NCI-H2107 treated with DMSO at 0.1 percent for 48 hours (cell line): ENCODE measurements around the gene KCNE3.

Experiments
- DNase-seq: peaks from one replicate; lab custom pipeline; 2025; ENCODE audit not compliant: unreplicated experiment; lab: John Stamatoyannopoulos, UW

The KCNE3 gene

GRCh38 chr11:74471668-74472429, 4.5 kb upstream of the KCNE3 start:
- no peak for DNase-seq

DNA sequence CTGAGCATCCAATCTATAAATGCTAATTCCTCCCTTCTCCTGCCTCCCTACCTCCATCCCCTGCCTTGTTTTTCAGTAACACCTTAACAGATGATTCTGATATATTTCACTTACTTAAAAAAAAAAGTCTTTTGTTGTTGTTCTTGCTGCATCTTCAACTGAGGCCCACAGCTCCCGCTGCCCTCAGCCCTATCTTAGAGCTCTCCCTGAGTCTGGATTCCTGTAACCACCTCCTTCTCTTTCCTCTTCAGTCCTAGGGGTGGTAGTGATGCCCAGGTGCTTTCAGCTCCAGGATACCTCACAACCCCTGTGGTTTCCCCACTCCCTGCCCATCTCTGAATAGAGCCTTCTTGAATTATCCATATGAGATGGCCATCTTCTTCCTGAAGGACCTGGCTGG, 3.7 kb upstream of the KCNE3 start:
- no peak for DNase-seq

DNA sequence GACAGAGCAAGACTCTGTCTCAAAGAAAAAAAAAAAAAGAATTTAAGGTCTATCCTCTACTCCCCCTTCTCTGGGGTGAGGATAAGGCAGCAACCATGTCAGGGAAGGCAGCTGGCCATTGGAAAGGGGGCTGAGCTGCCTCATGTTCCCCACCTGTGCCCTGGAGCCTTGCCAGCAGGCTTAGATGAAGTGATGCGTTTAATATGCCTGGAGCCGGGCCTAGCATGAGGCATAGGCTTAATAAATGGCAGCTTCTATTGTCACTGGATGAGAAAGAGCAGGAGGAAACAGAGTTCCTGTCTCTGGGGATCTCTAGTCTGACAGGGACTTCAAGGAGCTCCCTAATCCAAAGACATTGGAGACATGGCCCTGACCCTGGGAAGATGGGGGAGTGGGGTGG, 3.2 kb upstream of the KCNE3 start:
- DNase-seq: peak; percentile 13

DNA sequence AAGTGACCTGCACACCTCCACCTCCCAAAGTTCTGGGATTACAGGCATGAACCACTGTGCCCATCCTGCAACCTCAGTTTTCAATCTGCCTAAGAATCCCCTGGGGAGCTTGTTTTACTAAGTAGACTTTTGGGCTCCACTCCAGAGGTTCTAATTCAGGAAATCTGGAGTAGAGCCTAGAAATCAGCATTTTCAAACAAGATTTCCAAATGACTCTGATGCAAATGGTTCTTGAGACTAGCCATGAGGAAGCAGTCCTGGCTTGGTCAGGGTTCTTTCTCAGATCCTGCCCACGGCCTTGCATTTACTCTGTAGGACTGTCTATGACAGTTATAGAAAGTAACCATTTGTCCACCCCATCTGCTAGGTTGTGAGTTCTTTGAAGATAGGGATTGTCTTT, 1.6 kb upstream of the KCNE3 start:
- no peak for DNase-seq

DNA sequence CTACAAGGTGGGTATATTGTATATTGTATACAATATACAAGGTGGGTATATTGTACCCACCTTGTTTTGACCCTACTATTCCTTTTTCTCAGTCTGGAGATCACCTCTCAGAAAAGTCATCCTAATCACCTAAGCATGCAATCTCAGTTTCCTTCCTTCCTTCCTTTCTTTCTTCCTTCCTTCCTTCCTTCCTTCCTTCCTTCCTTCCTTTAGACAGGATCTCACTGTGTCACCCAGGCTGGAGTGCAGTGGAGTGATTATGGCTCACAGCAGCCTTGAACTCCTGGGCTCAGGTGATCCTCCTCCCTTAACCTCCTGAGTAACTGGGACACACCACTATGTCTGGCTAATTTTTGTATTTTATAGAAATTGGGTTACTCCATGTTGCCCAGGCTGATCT, 1.2 kb upstream of the KCNE3 start:
- no peak for DNase-seq

- DNase-seq: no peak
These were observed 709 bp upstream of the KCNE3 start for GRCh38 chr11:74468058-74468457.

DNA sequence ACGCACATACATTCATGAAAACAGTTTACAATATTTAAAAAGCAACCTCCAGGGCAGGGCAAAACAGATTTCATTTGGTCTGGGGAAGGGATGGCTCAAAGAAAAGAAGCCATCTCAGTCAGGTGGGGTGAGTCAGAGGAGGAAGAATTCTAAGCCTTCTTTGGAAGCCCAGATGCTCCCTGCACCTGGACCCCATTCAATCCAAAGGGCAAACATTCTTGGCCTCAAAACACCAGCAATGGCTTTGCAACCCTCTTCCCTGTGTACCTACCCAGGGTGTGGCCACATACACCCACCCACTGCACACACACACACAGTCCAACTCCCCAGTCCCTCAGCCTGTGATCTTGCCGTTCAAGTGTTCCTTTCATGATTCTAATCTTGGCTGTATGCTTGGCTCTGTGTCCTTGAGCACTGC, 2.0 kb downstream of the KCNE3 start:
- DNase-seq: no peak

GRCh38 chr11:74464746-74465145, 2.6 kb downstream of the KCNE3 start:
- DNase-seq: no peak

GRCh38 chr11:74463216-74463615, 4.1 kb downstream of the KCNE3 start:
- no peak for DNase-seq

GRCh38 chr11:74462631-74463030, 4.7 kb downstream of the KCNE3 start:
- no peak for DNase-seq

DNA sequence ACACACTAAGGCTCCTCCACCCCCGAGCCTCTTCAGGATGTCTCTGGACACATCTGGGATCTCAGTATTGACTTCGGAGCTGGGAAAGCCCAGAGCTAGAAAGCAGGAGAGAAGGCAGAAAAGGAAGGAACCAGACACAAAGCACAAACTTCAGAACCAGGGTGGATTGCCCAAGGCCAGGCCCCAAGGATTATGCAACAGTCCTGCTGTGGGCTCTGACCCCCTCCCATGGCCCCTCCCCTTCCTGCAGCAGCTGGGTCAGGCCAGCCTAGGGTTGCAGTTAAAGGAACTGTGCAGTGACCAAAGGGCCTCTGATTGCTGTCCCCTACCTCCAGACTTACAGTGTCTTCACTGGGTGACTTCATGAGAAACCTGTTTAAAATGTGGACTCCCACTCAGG, 5.3 kb downstream of the KCNE3 start:
- no peak for DNase-seq

GRCh38 chr11:74460481-74461154, 6.7 kb downstream of the KCNE3 start:
- no peak for DNase-seq

DNA sequence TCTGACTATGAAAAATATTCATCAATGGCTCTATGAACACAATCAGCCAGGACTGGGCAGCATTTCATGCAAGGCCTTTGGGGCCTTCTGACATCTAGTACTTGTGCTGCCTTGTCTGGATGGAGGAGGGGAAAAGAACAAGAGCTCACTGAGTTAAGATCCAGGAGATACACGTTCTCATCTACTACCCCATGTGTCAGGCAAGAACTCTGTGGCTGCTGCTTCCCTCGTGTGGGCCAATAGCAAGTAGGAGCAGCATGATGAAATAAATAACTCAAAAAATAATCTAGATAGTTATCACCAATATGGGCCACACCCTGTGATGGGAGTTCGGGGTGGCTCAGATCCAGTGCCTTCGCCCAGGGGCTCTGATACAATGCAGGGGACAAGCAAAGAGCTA, 7.3 kb downstream of the KCNE3 start:
- DNase-seq: no peak

DNA sequence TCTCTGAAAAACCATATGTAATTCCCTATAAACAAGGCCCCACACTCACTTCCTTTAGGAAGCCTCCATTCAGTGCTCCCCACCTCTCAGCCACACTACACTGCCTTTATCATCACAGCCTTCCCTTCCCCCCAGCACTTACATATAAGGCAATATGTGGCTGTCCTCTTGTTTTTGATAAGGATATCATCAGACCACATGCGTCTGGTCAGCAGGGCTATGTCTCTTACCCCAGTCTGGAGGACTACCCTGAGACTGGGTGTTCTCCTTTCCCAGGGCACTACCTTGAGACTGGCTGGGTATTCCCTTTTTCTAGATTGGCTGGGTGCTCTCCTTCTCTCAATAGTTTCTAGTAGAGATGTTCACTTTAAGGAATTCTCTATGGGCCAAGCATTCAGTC, 7.8 kb downstream of the KCNE3 start:
- DNase-seq: no peak

GRCh38 chr11:74457356-74457755, 10.0 kb downstream of the KCNE3 start:
- no peak for DNase-seq

DNA sequence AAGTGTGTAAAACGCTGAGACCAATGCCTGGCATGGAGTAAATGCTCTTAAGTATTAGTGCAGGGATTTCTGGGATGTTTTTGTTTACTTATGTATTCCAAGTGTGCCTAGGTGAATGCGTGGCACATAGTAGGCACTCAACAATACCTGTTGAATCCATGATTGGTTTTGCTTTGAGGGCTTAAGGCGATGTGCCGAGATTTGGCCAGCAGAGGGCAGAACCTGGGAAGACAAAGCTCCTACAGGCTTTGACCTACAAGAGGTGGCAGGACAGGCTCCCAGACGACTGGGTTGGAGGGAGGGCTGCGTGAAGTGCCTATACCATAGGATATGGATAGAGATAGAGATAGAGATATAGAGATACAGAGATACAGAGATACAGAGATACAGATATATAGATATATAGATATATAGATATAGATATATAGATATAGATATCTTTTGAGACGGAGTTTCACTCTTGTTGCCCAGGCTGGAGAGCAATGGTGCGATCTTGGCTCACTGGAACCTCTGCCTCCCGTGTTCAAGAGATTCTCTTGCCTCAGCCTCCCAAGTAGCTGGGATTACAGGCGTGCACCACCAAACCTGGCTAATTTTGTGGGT, 13.9 kb downstream of the KCNE3 start:
- DNase-seq: peak; percentile 43

DNA sequence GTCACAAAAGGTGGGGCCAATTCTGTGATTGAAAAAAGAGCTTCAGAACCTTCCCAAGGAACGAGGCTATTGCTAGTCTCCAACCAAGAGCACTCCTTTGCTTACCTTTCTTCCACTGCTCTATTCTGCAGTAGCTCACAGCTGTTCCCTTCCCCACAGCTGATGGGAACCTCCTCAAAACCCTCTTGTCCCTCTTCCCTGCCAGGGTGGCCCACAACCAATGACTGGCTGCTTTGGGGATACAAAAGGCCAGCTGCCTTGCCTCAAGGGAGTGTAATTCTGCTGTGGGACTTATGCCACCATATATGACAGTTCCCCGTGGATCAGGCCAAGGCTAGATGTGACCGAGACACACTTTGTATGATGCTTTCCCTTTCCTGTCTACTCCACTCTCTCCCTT, 15.0 kb downstream of the KCNE3 start:
- no peak for DNase-seq

DNA sequence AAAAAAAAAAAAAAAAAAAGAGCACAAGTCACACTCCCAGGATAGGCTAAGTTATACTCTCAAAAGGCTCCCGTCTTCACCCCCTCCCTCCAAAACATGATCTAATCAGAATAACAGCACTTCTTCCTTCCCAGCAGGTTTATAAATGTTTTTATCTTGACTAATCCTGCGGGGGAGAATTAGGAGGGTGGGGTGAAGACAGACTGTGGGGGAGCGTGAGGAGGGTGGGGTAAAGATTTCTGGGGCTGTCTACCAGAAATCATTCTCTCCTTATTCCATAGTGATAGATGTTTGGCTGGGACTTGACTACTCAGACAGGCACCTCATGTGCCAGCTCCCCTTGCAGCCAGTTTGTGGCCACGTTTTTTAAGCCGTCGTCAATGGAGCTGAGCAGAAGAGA, 17.0 kb downstream of the KCNE3 start:
- no peak for DNase-seq

DNA sequence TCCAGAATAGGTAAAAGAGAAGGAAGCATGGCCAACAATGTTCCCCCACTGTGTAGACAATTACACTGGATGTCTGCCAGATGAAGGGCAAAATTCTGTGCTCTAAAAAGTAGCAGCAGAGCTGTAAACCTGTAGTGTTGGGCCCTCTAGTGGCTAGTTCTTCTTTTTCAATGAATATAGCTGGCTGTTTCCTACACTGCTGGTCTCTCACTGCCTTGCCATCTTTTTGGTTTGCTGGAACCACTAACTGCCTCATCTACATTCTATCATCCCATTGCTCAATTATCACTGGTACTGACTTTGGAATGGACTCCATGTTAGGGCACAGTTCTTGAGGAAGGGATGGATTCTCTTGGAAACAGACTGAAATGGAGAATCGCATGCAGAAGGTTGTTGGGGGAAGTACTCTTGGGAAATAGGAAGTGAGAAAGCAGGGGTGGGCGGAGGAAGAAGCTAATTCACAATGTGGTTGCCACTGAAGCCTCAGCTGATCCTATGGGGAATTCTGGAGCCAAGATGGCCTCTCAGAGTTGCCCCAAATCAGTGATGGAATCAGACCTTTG, 17.9 kb downstream of the KCNE3 start:
- DNase-seq: peak; percentile 92

DNA sequence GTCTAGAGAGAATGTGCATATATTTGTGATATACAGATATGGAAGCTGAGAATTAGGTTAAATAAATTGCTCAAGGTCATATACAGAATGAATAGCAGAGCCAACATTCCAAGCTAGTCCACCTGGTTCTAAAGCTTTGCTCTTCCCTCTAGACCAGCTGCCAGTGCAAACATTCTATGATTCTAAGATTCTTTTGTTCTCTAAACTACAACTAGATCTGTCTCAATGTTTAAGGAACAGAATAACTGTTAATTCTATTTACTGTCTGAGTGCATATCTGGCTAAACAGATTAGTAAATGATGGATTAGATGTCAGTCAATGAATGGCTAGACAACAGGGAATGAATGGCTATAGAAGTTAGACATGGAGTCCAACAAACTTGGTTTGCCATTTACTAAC, 19.6 kb downstream of the KCNE3 start:
- no peak for DNase-seq

DNA sequence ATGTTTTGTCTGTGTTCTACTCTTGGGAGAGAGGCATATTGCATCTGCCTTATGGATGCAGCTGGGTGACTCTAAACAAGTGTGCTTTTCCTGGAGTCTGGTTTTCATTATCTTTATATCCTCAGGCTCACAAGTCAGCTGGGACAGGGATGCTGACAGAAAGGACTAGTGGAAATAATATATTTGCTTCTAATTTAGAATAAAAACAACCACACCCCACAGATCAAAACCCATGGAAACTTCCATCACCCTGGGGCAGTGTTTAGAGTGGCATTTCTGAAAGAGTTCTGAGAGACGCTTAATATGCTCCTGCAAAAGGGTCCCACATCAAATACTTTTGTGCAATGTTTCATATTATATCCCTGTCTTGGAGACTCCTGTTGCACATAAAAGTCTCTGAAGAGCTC, 20.8 kb downstream of the KCNE3 start:
- no peak for DNase-seq

DNA sequence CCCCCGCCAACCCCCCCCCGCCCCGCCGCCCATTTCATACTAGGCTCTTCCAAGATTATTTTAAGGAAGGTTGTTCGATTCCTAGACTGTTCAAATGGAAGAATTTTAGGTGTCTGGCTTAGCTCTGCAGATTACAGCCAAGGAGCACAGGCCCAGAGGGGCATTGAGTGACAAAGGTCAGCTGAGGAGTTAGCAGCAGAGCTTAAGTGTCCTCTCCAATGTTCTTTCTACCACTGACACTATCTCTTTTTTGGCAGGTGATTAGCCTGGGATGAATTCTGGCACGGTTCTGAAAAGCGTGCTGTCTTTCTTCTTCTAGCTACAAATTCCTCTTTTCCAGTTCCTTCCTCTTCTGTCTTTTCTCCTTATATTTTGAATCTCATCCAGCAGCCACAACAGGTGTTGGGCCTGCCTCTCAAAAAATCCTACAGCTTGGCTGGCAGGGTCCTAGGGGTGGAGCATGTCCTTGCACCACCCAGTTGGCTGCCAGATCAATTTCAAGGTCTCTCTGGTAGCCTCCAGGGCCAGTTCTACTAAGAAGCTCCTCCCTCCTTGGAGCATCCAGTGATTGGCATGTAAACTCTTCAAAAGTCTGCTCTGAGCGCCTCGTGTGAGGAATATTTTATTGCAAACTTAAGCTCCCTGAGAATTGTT, 23.0 kb downstream of the KCNE3 start:
- DNase-seq: peak; percentile 68
